ENCODE measurements around the gene DCD. TPM values are rescaled to one million over a fixed set of nuclear protein-coding genes. Genes with fewer than 3 reads are reported as not detected.

Gene DCD
- total RNA-seq, 1 donor from 2014 or later = not detected

DNA sequence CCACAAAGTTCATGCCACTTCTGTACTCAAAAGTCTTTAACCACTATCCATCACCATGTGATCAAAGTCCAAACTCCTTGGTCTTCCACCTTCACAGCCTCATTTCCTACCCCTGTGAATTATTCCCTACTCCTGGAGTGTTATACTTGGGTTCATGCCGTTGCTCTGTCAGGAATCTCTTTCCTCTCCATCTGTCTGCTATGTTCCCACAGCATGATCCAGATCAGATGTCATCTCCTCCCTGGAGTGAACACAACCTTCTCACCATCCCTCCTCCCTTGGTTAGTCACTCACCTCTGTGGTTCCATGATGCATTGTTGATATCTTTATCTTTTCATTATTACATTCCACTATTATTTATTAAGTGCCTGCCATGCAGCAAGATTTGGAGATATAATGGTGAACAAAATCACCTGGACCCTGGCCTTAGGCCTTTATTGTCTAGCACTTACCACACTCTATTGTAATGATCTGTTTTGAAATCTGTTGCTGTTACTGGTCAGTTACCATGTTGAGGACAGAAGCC is 35.9 kb downstream of the DCD start:
- Histone ChIP-seq H3K36me3 (no peaks in the 10 kb centered on the region), H3K9me3 (no peaks in the 10 kb centered on the region), H3K27ac (no peak overlapping the region), H3K27me3 (no peaks in the 10 kb centered on the region), H3K4me1 (no peaks in the 10 kb centered on the region), H3K4me3 (no peak overlapping the region)
- DNase-seq (ENCODE audit: low spot score in 2 of 2) = no peak
- TF ChIP-seq, protein P1, sequence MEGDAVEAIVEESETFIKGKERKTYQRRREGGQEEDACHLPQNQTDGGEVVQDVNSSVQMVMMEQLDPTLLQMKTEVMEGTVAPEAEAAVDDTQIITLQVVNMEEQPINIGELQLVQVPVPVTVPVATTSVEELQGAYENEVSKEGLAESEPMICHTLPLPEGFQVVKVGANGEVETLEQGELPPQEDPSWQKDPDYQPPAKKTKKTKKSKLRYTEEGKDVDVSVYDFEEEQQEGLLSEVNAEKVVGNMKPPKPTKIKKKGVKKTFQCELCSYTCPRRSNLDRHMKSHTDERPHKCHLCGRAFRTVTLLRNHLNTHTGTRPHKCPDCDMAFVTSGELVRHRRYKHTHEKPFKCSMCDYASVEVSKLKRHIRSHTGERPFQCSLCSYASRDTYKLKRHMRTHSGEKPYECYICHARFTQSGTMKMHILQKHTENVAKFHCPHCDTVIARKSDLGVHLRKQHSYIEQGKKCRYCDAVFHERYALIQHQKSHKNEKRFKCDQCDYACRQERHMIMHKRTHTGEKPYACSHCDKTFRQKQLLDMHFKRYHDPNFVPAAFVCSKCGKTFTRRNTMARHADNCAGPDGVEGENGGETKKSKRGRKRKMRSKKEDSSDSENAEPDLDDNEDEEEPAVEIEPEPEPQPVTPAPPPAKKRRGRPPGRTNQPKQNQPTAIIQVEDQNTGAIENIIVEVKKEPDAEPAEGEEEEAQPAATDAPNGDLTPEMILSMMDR (IDR thresholded peaks at IDR 0.05) = no peak
- intact Hi-C loops (cut with DNase I) = no loop called here

- intact Hi-C loops (cut with DNase I) = no loop called here
- H3K9me3 ChIP-seq = no peaks in the 10 kb centered on the region
- no peak overlapping the region for H3K4me3 ChIP-seq
- H3K36me3 ChIP-seq = no peaks in the 10 kb centered on the region
- TF ChIP-seq, protein P1 (IDR thresholded peaks at IDR 0.05) = no peak
- H3K4me1 ChIP-seq = no peaks in the 10 kb centered on the region
- H3K27ac ChIP-seq = no peak overlapping the region
- DNase-seq (ENCODE audit: low spot score in 2 of 2) = no peak
- H3K27me3 ChIP-seq = no peaks in the 10 kb centered on the region
These were observed 36.4 kb downstream of the DCD start for GRCh38 chr12:54611715-54612149.

- intact Hi-C loops (cut with DNase I) = no loop called here
- TF ChIP-seq, protein P1 (IDR thresholded peaks at IDR 0.05) = no peak
- DNase-seq (ENCODE audit: low spot score in 2 of 2) = no peak
- Histone ChIP-seq H3K4me3 (no peak overlapping the region), H3K9me3 (no peaks in the 10 kb centered on the region), H3K4me1 (no peaks in the 10 kb centered on the region), H3K27ac (no peak overlapping the region), H3K27me3 (no peaks in the 10 kb centered on the region), H3K36me3 (no peaks in the 10 kb centered on the region)
These were observed 39.4 kb downstream of the DCD start for GRCh38 chr12:54608769-54609168.

DNA sequence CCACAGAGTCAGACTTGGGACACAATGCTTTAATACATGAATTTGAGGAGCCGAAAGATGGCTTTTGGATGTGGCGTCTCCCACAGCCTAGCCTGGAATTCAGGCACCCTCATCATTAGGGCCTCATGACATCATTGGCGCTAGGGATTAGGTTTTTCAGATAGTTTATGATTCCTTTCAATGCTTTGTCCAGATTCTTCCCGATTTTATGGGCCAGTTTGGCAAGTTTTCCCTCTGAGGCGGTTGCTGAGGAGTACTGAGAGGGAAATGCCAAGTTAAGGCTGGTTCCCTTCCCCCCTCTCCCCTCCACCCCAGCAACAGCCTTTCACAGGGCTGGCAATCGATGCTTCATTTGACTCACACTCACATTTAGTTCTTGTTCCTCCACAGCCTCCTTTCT is 40.0 kb downstream of the DCD start:
- no peak for DNase-seq (ENCODE audit: low spot score in 2 of 2)
- Histone ChIP-seq H3K27ac (no peak overlapping the region), H3K4me3 (no peak overlapping the region), H3K9me3 (no peaks in the 10 kb centered on the region), H3K27me3 (no peaks in the 10 kb centered on the region), H3K36me3 (no peaks in the 10 kb centered on the region), H3K4me1 (no peaks in the 10 kb centered on the region)
- TF ChIP-seq, protein P1 (IDR thresholded peaks at IDR 0.05) = no peak
- intact Hi-C loops (cut with DNase I) = no loop called here

DNA sequence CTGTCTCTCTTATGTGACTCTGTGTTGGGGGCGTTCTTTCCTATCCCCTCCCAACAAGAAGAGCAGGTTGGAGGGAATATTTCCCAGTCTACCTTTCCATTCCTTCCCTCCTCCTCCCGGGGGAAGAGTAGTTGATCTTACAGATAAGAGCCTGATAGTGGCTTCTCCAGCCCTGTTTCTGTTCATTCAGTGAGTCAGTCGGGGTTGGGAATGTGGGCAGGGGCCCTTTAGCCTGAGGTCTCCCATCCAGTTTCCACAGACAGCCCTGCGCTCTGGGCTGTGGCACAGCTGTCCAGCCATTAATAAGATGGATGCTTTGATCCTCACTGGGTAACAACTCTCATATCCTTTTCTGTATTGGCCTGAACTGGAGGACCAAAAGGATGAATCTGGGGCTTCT is 41.6 kb downstream of the DCD start:
- intact Hi-C loops (cut with DNase I) = no loop called here
- Histone ChIP-seq H3K36me3 (no peaks in the 10 kb centered on the region), H3K4me3 (no peak overlapping the region), H3K9me3 (no peaks in the 10 kb centered on the region), H3K27ac (no peak overlapping the region), H3K4me1 (no peaks in the 10 kb centered on the region), H3K27me3 (no peaks in the 10 kb centered on the region)
- no peak for DNase-seq (ENCODE audit: low spot score in 2 of 2)
- TF ChIP-seq, protein P1 (IDR thresholded peaks at IDR 0.05) = no peak
